Gastroesophageal sphincter (tissue), 4 donors: Measurements from ENCODE around the gene TNIP1. TPM values are rescaled to one million over a fixed set of nuclear protein-coding genes. Genes with fewer than 3 reads are reported as not detected.

ENCODE experiments used
- total RNA-seq, 4 donors: library from RNA; depleted of rRNA; stranded (reverse); fragments of >200 nt; gene quantifications; one replicate each; pipeline ENCODE4 v1.1.0, GENCODE V29; 2016

Gene TNIP1
- total RNA-seq, 4 donors from 2014 or later = 74.2 to 142 (median 97.9) TPM

Other genes with a start within 250 kb of the TNIP1 start
- not detected for gene IRGM, start 234.5 kb downstream of the TNIP1 start, total RNA-seq
- 1 to 10 TPM; 1.7 to 6.5 (median 2.8) TPM for gene ZNF300, start 176.1 kb downstream of the TNIP1 start, total RNA-seq
- gene GPX3, start 60.4 kb downstream of the TNIP1 start, total RNA-seq = 1,000 to 10,000 TPM in 3 of 4 donors, 100 to 1,000 TPM in 1; 690 to 3,141 (median 1,517) TPM
- gene ANXA6, start 76.7 kb upstream of the TNIP1 start, total RNA-seq = 100 to 1,000 TPM; 359 to 435 (median 375) TPM
- gene CCDC69, start 143.1 kb upstream of the TNIP1 start, total RNA-seq = 100 to 1,000 TPM; 204 to 317 (median 256) TPM
- gene GM2A, start 172.2 kb upstream of the TNIP1 start, total RNA-seq = 10 to 100 TPM; 23.3 to 37.2 (median 29.1) TPM
- not detected for gene SLC36A3, start 222.7 kb upstream of the TNIP1 start, total RNA-seq